Renal cortical epithelial cell (primary cell): ENCODE measurements around the gene SMAD2. TPM values are rescaled to one million over a fixed set of nuclear protein-coding genes. Genes with fewer than 3 reads are reported as not detected.
"Not testable (repeated sequence)": the region's sequence is repeated elsewhere in the genome, so short reads cannot be mapped to it uniquely, and the experiment has no call there.

ENCODE experiments used
- DNase-seq: peaks from one replicate; pipeline ENCODE4 v3.0.0-alpha.2; 2011; ENCODE audit warnings: low read depth
- total RNA-seq: library from RNA; depleted of rRNA; stranded (reverse); fragments of >200 nt; gene quantifications from 2 replicates; pipeline ENCODE4 v1.2.3, GENCODE V29; 2014

Gene SMAD2
- total RNA-seq, result 135 and 254 TPM in 2 replicates

DNA sequence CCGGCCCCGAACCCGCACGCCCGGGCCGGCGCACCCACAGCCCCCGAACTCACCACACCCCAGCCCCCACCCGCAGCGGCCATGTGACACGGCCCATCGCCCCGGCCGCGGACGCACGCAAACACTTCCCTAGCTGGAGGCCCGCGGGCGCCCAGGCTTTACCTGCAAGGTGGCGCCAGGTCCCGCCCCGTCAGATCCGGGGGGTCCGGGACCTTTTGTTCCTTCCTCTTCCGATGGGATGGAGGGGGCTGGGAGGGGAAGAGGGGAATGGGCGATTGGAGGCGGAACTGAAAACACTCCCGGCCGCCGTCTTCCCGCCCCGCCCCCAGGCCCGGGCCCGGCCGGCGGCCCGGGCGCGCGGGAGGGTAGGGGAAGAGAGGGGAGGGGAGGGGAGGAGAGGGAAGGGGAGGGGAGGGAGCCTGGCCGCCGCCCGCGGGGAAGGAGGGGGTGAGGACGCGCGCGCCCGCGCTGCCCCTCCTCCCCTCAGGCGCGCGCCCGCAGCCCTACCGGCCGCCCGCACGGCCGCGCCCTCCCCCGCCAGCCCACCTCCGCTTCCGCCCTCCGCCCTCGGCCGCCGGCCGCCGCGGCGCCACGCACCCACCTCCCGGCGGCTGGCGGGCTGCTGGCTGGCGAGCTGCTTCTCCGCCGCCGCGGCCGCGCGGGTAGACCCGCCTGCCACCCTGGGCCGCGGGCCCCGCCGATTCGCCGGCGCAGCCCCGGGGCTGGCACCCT lies at the start of gene SMAD2:
TSS of gene SMAD2 (minus strand) at position 461 of the 732 bp plus-strand sequence. CDS start 33,903 bp downstream, outside the sequence.
- peak; percentile 46 for DNase-seq

GRCh38 chr18:47979611-47980200 lies 49.2 kb upstream of the SMAD2 start:
- DNase-seq, result no peak

- DNase-seq, result no peak
These were observed 48.1 kb upstream of the SMAD2 start for GRCh38 chr18:47978603-47979002.

- DNase-seq, result no peak
These were observed 47.7 kb upstream of the SMAD2 start for GRCh38 chr18:47978141-47978540.

- DNase-seq, result no peak
These were observed 45.2 kb upstream of the SMAD2 start for GRCh38 chr18:47975701-47976100.

DNA sequence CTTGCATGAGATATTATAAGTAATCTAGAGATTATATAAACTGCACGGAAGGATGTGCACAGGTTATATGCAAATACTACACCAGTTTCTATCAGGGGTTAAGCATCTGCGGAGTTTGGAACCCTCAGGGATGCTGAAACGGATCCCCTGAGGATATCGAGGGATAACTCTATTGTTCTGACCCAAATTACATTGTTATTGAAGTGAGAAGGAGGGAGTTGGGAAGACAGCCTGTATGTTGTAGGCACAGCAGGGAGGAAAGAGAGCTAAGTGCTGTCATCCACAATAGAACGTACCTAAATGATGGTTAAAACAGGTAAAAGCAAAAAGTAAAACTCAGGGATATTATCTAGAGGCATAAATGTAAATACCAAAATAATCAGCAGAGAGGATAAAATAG lies 44.6 kb upstream of the SMAD2 start:
- no peak for DNase-seq

DNA sequence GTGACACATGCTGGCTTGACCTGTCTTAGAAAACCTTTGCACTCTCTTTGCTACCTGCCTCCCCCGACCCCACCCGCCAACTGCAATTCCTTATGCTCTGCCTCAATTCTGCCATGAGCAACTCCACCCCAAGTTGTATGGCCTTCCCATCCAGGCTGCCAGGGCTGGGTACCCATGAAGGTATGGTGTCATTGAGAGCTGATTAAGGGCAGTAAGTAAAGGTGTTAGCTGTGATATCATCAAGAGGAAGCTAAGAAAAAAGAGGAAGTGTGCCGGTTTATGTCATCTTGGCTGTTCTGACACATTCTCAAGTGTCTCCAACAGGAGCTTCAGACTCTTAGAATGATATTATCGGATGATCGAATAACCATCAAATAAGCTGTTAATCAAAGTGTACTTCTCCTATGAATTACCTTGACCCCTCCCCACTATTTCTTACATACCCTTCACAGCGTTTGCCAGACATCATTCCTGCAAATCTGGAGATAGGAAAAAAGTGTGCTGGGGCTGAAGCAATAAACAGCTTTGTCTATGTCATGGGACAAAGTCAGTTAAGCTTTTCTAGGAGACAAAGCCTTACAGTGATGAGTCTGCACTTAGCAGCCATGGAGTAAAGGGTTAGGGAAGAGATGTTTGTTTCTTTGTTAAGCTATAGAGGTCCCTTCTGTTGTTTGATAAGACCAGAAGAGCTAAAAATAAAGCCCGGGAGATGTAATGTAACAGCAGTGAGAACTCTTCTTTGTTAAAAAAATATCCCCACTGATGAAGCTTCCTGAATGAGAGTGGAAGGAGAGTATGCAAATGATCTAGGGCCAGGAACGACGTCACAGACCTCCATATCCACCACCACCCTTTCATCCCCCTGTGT lies 40.4 kb upstream of the SMAD2 start:
- DNase-seq, result no peak

GRCh38 chr18:47969816-47970215 lies 39.4 kb upstream of the SMAD2 start:
- peak; percentile 29 for DNase-seq

- DNase-seq, result peak; percentile 57
These were observed 38.3 kb upstream of the SMAD2 start for GRCh38 chr18:47968721-47969120.

GRCh38 chr18:47968006-47968676 lies 37.7 kb upstream of the SMAD2 start:
- peak; percentile 79 for DNase-seq

GRCh38 chr18:47964053-47964452 lies 33.6 kb upstream of the SMAD2 start:
- peak; percentile 11 for DNase-seq

GRCh38 chr18:47961003-47961402 lies 30.5 kb upstream of the SMAD2 start:
- not testable (repeated sequence) for DNase-seq

GRCh38 chr18:47953471-47953931 lies 23.0 kb upstream of the SMAD2 start:
- DNase-seq, result peak; percentile 97

- DNase-seq, result no peak
These were observed 20.1 kb upstream of the SMAD2 start for GRCh38 chr18:47950511-47950910.

DNA sequence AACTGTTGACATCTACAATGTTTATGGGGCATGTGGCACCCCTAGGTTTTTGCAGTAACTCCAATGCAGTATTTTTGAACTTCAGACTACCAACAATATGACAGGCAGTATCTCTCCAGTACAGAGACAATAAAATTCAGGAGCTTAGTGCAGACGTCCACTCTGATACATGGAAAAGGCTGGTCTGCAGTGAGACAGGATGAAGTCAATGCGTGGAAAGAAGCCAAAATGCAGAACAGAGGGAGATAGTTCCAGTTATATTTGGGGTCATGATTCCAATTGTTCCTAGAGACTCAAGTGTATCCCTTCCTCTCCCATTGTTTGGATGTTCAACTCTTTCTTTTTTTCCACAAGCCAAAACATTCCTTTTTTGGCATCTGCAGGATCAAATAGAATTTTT lies 18.7 kb upstream of the SMAD2 start:
- no peak for DNase-seq

DNA sequence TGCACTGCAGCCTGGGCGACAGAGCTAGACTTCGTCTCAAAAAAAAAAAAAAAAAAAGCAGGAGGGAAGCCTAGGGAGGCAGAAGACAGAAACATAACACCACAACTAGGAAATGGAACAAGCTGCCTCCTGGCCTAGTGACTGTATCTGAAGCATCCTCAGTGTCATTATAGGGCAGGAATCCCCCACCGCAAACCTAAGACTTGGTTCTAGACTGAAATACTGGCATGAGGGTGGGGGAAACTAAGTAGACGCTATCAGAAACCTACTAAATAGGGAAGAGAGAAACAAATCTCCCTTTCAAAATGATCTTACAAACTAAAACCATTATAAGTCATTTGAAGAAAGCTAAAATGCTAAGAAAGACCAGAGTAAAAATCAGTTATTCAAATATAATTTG lies 16.4 kb upstream of the SMAD2 start:
- DNase-seq, result no peak

GRCh38 chr18:47944972-47945852 lies 14.8 kb upstream of the SMAD2 start:
- DNase-seq, result peak; percentile 98

- peak; percentile 71 for DNase-seq
These were observed 6.5 kb upstream of the SMAD2 start for GRCh38 chr18:47936952-47937351.

GRCh38 chr18:47935321-47936055 lies 5.0 kb upstream of the SMAD2 start:
- no peak for DNase-seq

GRCh38 chr18:47932603-47933002 lies 2.1 kb upstream of the SMAD2 start:
- DNase-seq, result peak; percentile 50
